Prostate gland (tissue), 2 donors: ENCODE results near the gene LIG4.

Experiments used
- CTCF ChIP-seq, 4 experiments: fragments of 200-600 bp in 2 of 4; fragments of 450-650 bp in 2 of 4; sonication (generic) in 2 of 4; IDR thresholded peaks; 1 replicate in 3 of 4; 2 replicates in 1 of 4; pipeline ENCODE4 v1.5.1; 2016 to 2019; ENCODE audit warnings: antibody characterized with exemption in 4 of 4, mild to moderate bottlenecking in 2 of 4, moderate library complexity in 2 of 4
- POLR2AphosphoS5 ChIP-seq: sonication (generic); formaldehyde crosslinking; IDR thresholded peaks from one replicate; pipeline ENCODE4 v1.6.1; 2017; ENCODE audit warnings: antibody characterized with exemption

DNA sequence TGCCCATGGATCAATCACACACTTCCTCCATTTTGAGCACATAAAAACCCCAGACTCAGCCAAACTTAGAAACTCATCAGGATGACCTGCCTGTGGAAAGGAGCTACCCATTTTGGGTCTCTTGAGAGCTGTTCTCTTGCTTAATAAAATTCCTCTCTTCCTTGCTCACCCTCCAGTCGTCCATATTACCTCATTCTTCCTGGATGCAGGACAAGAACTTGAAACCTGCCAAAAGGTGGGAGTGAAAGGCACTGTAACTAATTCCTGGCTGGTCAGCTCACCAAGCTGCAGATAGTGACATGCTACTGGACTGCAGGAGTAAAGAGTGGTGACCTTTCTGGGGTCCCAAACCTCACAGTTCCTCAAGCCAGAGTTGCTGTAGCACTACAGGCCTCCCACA, 20.2 kb downstream of the LIG4 start:
- TF ChIP-seq CTCF (IDR thresholded peaks at IDR 0.05): no peak
- no peak for TF ChIP-seq POLR2AphosphoS5
